ENCODE data around the gene PAX7.

- TF ChIP-seq CTCF (IDR thresholded peaks at IDR 0.05; ENCODE audit: low read length) (no peak), EZH2 (IDR thresholded peaks at IDR 0.05; ENCODE audit: borderline replicate concordance, low read length) (no peak)
Measured at GRCh38 chr1:18795002-18795689, 164.5 kb downstream of the PAX7 start.
